Ishikawa (cell line): Measurements from ENCODE around the gene CD248.

Experiments
- EP300 ChIP-seq: IDR thresholded peaks from 2 replicates; pipeline ENCODE4 v1.6.1; 2012; ENCODE audit warnings: borderline replicate concordance
- RAD21 ChIP-seq: IDR thresholded peaks from 2 replicates; pipeline ENCODE4 v1.6.1; 2012; ENCODE audit warnings: low read depth
- TAF1 ChIP-seq: IDR thresholded peaks from 2 replicates; pipeline ENCODE4 v1.6.1; 2012; ENCODE audit warnings: low read depth, mild to moderate bottlenecking

GRCh38 chr11:66339162-66339675 is 22.4 kb upstream of the CD248 start:
- TF ChIP-seq EP300 (no peak), RAD21 (no peak), TAF1 (no peak)
